DMS 273 treated with DMSO at 0.1 percent for 48 hours (cell line): ENCODE data around the gene TGFB3.
A peak's percentile ranks its signal among the peaks of the same experiment; 100 is the strongest.

ENCODE experiments used
- DNase-seq: peaks from one replicate; lab custom pipeline; 2025; lab: John Stamatoyannopoulos, UW

Gene TGFB3

GRCh38 chr14:75987201-75987970, 5.6 kb upstream of the TGFB3 start:
- no peak for DNase-seq

DNA sequence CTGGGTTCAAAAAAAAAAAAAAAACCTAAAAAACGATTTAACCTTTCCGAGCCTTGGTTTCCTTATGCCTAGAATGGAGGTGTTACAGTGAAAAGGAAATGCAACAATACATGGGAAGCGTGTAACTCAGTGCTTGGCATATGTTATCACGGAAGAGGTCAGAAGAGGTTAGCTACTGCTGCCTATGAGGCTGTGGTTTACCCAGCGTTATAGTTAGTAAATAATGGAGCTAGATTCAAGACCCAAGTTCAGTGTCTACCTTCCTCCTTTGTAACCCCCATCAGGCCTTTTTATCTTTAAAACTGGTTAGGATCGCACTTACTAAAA, 4.6 kb upstream of the TGFB3 start:
- DNase-seq = no peak

DNA sequence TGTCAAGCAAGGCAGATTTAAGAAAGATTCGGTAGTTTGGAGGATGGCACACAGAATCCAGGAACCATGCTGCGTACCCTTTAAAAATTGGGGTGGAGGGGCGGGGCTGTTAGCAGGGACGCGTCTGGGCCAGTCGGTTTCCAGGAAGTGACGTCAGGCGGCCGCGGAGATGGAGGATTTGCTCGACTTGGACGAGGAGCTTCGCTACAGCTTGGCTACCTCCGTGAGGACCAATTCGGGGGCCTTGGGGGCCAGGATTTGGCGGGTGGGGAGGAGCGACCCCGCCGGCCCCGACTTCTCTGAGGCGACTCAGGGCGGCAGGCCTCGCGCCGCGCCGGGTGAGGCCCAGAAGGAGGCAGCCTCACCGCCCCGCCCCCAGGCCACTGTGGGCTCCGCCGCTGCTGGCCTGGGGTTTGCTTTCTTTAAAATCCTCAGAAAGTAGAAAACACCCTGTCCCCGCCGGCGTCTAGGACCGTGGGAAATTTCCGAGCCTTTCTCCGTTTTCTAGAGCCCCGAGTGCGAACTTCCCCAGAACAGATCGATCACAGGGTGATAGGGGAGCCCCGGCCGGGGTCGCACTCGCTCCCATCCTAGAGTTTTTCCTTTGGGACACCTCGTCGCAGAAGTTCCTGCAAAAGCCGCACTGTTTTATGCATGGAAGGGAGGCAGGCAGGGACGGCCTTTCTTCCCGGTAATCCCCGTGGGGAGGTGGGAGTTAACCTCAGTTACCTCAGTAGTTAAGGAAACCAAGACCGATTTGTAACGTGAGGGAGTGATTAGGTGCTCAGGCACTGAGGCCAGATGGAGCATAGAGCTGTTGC, 4.0 kb upstream of the TGFB3 start, which contains the start of gene IFT43:
Gene IFT43, plus strand, starts transcription at position 146 of the 821 bp plus-strand sequence. Its CDS starts 24 bp downstream, at position 170.
- peak; percentile 54 for DNase-seq

- DNase-seq = no peak
These were observed 2.9 kb upstream of the TGFB3 start for GRCh38 chr14:75984674-75985073.

- DNase-seq = no peak
These were observed 1.2 kb upstream of the TGFB3 start for GRCh38 chr14:75983019-75983358.

DNA sequence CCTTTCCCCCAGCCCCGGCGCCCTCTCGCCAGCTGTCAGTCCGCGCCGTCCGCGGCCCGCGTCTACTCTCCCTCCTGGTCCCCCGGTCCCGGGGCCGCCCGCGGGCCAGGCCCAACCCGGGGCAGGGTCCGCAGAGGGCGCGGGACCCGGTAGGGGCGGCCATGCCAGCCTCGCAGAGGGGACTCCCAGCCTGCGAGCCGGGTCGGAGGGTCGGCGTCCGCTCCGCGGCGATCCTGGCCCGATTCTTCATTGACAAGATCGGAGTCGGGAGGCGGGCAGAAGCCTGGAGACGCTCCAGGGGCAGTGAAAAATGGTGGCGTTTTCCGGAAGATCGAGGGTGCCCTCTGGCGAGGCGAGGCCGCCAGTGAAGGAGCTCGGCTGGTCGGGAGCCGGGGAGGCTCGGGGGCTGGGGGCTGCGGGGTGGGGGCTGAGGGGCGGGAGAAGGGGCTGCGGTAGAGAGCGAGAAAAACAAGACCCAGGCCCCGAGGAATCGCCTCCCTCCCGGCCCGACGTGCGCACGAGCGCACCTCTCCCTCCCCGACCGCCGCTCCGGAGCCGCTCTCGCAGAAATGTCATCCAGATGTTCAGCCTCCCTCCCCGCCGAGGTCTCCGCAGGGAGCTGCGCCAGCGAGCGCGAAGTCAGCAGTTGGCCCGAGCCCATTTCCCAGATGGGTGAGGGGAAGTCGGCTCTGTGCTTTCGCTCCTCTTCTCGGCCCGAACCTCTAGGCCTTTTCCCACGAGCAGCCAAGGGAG, 647 bp upstream of the TGFB3 start:
- peak; percentile 65 for DNase-seq

- DNase-seq = no peak
These were observed 939 bp downstream of the TGFB3 start for GRCh38 chr14:75980856-75981255.

DNA sequence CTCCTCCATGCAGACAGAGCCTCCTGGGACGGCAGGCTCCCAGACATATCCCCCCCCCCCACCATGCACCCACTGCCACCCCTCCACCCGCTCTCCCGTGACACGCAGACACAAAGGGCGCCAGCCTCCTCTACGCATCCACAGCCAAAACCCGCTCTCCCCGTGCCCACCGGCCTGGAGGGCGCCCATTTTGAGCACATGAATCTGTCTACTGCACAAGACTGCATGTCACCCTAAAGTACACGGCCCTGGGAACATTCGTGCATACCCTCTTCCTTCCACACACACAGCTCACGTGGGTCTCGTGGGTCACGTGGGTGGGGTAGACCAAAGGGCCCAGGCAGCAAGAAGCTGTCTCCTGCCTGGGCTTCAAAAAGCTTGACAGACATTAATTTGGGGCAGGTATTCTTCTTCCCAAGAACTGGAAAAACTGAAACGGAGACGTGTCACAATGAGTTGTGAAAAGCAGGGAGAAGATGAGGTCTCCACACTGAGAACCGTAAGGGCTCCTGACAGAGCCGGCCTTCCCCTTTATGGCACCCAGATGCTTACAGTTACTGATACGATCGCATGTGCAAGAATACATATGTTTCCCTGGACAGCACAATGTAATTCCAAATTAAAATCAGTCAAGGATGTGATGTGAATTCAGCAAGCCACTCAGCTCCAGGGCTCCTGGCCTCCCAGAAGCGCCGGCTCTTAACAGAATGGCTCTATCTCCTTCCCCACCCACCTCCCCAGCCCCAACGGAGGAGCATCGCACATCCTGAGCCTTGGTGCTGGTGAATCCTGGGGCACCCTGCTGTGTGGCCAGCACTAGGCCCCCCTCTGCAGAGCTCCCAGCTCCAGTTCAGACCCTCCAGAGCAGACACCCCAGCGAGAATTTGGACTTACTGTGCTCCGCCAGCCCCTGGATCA, 1.9 kb downstream of the TGFB3 start:
- no peak for DNase-seq

DNA sequence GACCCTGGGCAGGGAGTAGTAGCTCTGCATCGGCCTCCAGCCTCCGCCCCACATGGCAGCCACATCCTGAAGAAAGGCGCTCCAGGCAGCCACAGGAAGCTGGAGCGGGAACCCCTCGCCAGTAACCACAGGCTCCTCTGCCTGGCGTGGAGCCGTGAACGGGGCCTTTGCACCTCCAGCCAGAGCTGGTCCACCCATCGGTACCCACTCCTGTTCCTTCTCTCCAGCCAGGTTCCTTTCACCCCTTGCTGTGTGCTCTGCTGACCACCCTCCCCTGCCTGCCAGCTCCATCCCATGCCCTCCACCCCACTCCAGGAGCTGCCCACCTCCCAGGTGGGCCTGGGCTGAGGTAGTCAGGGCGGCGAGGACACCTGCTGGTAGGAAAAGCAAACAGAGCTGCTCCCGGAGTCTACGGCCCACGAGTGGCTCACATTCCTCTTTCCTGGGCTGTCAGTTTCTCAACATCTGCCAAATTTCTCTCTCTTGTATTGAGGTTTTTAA, 2.7 kb downstream of the TGFB3 start:
- no peak for DNase-seq

DNA sequence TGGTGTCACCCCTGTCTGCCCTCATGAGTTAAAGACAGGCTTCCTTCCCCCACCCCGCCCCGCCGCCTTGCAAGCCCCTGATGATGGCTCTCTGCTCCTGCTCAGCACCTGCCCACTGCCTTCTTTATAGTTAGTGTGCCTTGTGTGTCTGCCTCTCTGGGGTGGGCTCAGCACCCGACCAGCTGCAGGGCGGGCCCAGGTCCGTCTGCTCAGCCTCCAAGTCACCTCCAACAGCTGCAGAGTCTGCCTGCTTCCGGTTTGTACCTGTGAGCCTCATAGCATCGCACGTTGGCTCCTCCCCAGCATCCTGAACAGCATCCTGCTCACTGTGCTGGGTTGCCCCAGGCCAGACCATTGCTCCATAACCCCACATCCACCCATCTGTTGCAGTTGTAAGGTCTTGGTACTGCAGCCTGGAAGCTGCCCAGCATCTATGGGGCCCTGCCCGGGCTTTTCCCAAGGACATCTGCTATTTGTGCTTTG, 3.5 kb downstream of the TGFB3 start:
- peak; percentile 67 for DNase-seq

DNA sequence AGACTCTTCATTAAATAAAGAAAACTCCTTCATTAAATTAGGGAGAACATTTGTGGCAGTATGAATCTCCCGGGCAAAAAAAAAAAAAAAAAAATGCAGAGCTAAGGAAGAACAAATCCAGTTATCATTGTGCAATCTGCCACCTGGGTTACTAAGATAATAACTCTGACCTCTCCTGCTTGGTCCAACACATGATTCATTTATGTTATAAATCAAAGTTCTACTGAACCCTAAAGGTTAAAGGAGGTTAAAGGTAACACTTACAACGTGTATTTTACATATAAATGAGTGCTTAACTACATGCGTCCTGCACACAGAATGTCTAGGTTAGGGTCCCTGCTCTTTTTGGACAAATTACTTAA, 4.2 kb downstream of the TGFB3 start:
- no peak for DNase-seq

- no peak for DNase-seq
These were observed 4.8 kb downstream of the TGFB3 start for GRCh38 chr14:75976826-75977581.

- peak; percentile 88 for DNase-seq
These were observed 8.9 kb downstream of the TGFB3 start for GRCh38 chr14:75972801-75973421.

DNA sequence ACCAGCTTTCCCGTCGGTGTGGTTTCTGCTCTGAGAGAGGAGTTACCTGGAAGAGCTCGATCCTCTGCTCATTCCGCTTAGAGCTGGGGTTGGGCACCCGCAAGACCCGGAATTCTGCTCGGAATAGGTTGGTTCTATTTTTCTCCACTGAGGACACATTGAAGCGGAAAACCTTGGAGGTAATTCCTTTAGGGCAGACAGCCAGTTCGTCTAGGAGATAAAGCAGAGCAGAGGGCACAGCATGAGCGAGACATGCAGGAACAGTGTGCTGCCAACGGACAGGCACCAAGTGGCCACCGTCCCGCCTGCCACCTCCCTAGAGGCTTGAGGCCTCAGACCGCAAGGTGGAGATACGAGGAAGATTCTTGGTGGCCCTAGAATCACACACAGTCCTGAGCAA, 10.3 kb downstream of the TGFB3 start:
- DNase-seq = no peak

DNA sequence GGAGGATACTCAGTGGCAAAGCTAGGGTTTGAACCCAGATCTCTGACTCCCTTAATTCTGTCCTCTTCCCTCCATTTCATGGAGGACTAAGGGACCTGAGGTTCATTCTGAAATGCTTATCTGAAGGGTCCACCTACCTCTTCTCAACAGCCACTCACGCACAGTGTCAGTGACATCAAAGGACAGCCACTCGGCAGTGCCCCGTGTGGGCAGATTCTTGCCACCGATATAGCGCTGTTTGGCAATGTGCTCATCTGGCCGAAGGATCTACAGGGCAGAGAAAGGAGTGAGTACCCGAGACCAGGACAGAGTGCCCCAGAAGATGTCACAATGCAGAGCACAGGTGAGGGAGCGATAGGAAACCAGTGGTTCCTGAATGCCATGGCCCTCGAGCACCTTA, 10.8 kb downstream of the TGFB3 start:
- DNase-seq = no peak

DNA sequence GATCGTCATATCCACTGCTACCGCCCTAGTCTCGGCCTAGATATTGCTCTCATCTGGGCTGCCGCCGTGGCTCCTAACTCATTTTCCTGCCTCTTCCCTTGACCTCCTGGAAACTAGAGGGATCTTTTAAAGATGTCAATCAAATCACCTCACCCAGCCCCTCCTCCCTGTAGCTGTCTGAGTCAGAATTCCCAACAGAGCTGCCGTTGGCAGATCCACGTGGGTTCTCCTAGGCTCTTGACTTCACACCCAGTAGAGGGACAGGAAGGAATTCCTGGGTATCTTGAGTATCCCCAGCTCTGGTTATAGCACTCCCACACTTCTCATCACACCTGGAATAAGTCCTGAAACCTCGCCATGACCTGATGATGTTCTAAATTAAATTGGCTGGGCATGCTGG, 11.9 kb downstream of the TGFB3 start:
- peak; percentile 33 for DNase-seq

DNA sequence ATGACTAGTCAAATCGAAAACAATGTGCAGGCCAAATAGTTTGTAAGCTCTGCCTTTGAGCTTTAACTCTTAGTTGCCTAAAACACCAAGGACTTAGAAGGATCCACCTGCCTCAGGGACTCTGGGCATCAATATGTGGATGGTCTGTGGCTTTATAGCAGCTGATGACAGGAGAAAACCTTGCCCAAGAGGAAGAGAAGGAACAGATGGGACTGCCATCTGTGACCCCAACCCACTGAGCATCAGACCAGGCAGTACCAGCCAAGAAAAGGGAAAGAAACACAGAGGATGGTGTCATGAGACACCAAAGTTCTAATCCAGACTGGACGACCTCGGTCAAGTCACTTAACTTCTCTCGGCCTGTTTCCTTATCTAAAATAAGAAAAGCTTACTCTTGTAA, 12.7 kb downstream of the TGFB3 start:
- peak; percentile 71 for DNase-seq

DNA sequence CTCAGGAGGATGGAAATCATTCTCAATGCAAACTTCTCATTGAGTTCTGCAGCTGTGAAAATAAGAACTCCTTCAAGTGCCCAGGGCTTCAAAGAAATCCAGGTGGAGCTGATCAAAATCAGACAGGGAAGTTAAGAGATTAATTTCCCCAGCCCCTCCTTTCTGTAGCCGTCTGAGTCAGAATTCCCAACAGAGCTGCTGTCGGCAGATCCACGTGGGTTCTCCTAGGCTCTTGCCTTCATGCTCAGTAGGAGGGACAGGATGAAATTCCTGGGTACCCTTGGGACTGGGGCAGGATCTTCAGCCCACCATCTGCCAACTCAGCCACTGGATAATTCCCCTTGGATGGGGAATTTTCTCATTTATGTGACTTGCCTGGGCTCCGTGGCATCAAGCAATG, 13.3 kb downstream of the TGFB3 start:
- DNase-seq = peak; percentile 65

DNA sequence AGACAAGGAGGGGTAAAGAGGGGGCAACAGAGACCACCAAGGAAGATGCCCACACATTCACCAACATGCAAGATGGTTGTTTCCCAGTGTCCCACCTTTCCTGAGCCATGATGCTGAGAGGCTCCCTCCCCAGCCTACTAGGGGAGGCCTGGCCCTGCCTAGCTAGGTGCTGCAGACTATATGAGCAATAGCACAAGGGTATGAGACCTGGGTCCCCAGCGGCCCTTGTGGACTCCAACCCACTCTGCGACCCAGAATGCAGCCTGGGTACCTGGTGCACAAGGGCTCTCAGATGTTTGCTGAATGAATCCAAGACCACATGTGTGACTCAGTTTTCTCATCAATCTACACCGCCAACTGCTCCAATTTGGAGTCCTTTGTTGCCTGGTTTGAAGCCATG, 13.9 kb downstream of the TGFB3 start:
- no peak for DNase-seq

- peak; percentile 88 for DNase-seq
These were observed 20.1 kb downstream of the TGFB3 start for GRCh38 chr14:75961662-75962061.
